ENCODE measurements around the gene GLYR1. TPM values are rescaled to one million over a fixed set of nuclear protein-coding genes. Genes with fewer than 3 reads are reported as not detected.

The GLYR1 gene
- total and polyA plus RNA-seq, 2 donors (not counting 3 experiments of a cell fraction or from before 2014, with no cell fraction given) = 47.9 to 107 TPM

GRCh38 chr16:4879049-4879448, 32.0 kb upstream of the GLYR1 start:
- no TSS peak for BruUV-seq (replicated peaks)
- H3K9me3 ChIP-seq (replicated peaks; ENCODE audit: control insufficient read depth, insufficient read depth, low read length) = no peaks in the 10 kb centered on the region
- H3K4me2 ChIP-seq (ENCODE audit: insufficient read depth, low read length) = no peak overlapping the region
- intact Hi-C loops (cut with micrococcal nuclease) = no loop called here
- H3K27ac ChIP-seq (ENCODE audit: insufficient read depth, low read depth, low read length) = no peak overlapping the region
- dilution Hi-C loops (cut with MboI; ENCODE audit: extremely low pct_ligation_motif_present, low sequenced_read_pairs) = no loop called here
- no peaks in the 10 kb centered on the region for H4K20me1 ChIP-seq (replicated peaks; ENCODE audit: control insufficient read depth, extremely low read depth, insufficient read depth, low read length)
- ChIA-PET CTCF (no interaction called here), POLR2A (no interaction called here)
- FAIRE-seq (no peak), DNase-seq (ENCODE audit: low read depth, low spot score) (no peak)
- peaks cover 37 to 69% of the 10 kb centered on the region in 2 experiments for H3K36me3 ChIP-seq (ENCODE audit: control insufficient read depth in 2 of 2, extremely low read depth in 1 of 2, insufficient read depth in 2 of 2, low read length in 2 of 2)
- no peak overlapping the region for H3K4me3 ChIP-seq (replicated peaks in 1 of 3; ENCODE audit: insufficient read depth in 1 of 3, low read depth in 1 of 3, low read length in 3 of 3)
- H3K4me1 ChIP-seq (ENCODE audit: control insufficient read depth, extremely low read depth, insufficient read depth, low read length) = no peaks in the 10 kb centered on the region
- H3K79me2 ChIP-seq (ENCODE audit: control insufficient read depth, insufficient read depth, low read length) = no peaks in the 10 kb centered on the region
- H3K9ac ChIP-seq (replicated peaks; ENCODE audit: extremely low read depth, insufficient read depth, low read length) = no peak overlapping the region
- no peak for TF ChIP-seq EZH2 (IDR thresholded peaks at IDR 0.05; ENCODE audit: borderline replicate concordance, low read depth, low read length, severe bottlenecking)
- TF ChIP-seq, protein P1, sequence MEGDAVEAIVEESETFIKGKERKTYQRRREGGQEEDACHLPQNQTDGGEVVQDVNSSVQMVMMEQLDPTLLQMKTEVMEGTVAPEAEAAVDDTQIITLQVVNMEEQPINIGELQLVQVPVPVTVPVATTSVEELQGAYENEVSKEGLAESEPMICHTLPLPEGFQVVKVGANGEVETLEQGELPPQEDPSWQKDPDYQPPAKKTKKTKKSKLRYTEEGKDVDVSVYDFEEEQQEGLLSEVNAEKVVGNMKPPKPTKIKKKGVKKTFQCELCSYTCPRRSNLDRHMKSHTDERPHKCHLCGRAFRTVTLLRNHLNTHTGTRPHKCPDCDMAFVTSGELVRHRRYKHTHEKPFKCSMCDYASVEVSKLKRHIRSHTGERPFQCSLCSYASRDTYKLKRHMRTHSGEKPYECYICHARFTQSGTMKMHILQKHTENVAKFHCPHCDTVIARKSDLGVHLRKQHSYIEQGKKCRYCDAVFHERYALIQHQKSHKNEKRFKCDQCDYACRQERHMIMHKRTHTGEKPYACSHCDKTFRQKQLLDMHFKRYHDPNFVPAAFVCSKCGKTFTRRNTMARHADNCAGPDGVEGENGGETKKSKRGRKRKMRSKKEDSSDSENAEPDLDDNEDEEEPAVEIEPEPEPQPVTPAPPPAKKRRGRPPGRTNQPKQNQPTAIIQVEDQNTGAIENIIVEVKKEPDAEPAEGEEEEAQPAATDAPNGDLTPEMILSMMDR (IDR thresholded peaks at IDR 0.05; ENCODE audit: extremely low read depth in 1 of 2, insufficient read depth in 1 of 2, low read depth in 1 of 2, low read length in 2 of 2) = no peak
- TF ChIP-seq POLR2A (IDR thresholded peaks at IDR 0.05; ENCODE audit: low read depth, low read length) = no peak
- no peak for TF ChIP-seq POLR2AphosphoS5 (IDR thresholded peaks at IDR 0.05; ENCODE audit: insufficient read depth, low read depth, low read length)
- TF ChIP-seq JUN (IDR thresholded peaks at IDR 0.05; ENCODE audit: borderline replicate concordance, insufficient read depth, insufficient read length, low read depth) = no peak
- no peak for TF ChIP-seq FOS (IDR thresholded peaks at IDR 0.05; ENCODE audit: borderline replicate concordance, insufficient read depth, low read length)
- no peak for TF ChIP-seq MYC (IDR thresholded peaks at IDR 0.05; ENCODE audit: low read depth, low read length)
- H3K27me3 ChIP-seq (ENCODE audit: control insufficient read depth in 2 of 2, insufficient read depth in 2 of 2, low read length in 2 of 2) = no peaks in the 10 kb centered on the region
- H3K9me1 ChIP-seq (replicated peaks; ENCODE audit: control insufficient read depth, extremely low read depth, insufficient read depth, low read length) = no peaks in the 10 kb centered on the region
- no peak overlapping the region for H2AFZ ChIP-seq (ENCODE audit: low read depth, low read length)

DNA sequence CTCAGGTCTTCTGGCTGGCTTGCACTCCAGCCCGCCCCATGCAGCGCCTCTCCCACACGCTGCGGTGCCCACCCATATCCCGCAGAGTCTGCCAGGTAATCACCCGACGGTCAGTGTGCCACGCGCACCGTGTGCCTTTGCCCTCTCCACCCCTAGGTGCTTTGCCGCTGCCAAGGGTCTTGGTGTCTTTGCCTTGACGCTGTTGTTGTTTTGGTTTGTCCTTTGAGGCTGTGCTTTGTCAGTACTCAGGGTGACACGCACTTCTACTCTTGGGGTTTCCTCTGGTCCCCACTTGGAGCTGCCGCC, 30.2 kb upstream of the GLYR1 start:
- Histone ChIP-seq H3K27ac (ENCODE audit: insufficient read depth, low read depth, low read length) (no peak overlapping the region), H3K4me2 (ENCODE audit: insufficient read depth, low read length) (no peak overlapping the region), H3K9me3 (replicated peaks; ENCODE audit: control insufficient read depth, insufficient read depth, low read length) (no peaks in the 10 kb centered on the region), H3K79me2 (ENCODE audit: control insufficient read depth, insufficient read depth, low read length) (no peaks in the 10 kb centered on the region), H3K4me1 (ENCODE audit: control insufficient read depth, extremely low read depth, insufficient read depth, low read length) (no peaks in the 10 kb centered on the region), H4K20me1 (replicated peaks; ENCODE audit: control insufficient read depth, extremely low read depth, insufficient read depth, low read length) (no peaks in the 10 kb centered on the region), H3K9ac (replicated peaks; ENCODE audit: extremely low read depth, insufficient read depth, low read length) (no peak overlapping the region), H2AFZ (ENCODE audit: low read depth, low read length) (no peak overlapping the region), H3K9me1 (replicated peaks; ENCODE audit: control insufficient read depth, extremely low read depth, insufficient read depth, low read length) (no peaks in the 10 kb centered on the region), H3K4me3 (replicated peaks in 1 of 3; ENCODE audit: insufficient read depth in 1 of 3, low read depth in 1 of 3, low read length in 3 of 3) (no peak overlapping the region), H3K27me3 (ENCODE audit: control insufficient read depth in 2 of 2, insufficient read depth in 2 of 2, low read length in 2 of 2) (no peaks in the 10 kb centered on the region), H3K36me3 (ENCODE audit: control insufficient read depth in 2 of 2, extremely low read depth in 1 of 2, insufficient read depth in 2 of 2, low read length in 2 of 2) (peaks cover 37 to 65% of the 10 kb centered on the region in 2 experiments)
- no peak for TF ChIP-seq EZH2 (IDR thresholded peaks at IDR 0.05; ENCODE audit: borderline replicate concordance, low read depth, low read length, severe bottlenecking)
- TF ChIP-seq, protein P1 (IDR thresholded peaks at IDR 0.05; ENCODE audit: extremely low read depth in 1 of 2, insufficient read depth in 1 of 2, low read depth in 1 of 2, low read length in 2 of 2) = no peak
- ChIA-PET POLR2A (no interaction called here), CTCF (no interaction called here)
- dilution Hi-C loops (cut with MboI; ENCODE audit: extremely low pct_ligation_motif_present, low sequenced_read_pairs) = no loop called here
- BruUV-seq (replicated peaks) = no TSS peak
- no peak for FAIRE-seq
- intact Hi-C loops (cut with micrococcal nuclease) = no loop called here
- no peak for DNase-seq (ENCODE audit: low read depth, low spot score)

Measured in endothelial cell of umbilical vein (primary cell).